GM18499 (cell line): ENCODE results near the gene CAPN5.

Experiments
- ATAC-seq: cut with Tn5 transposase; IDR thresholded peaks from one replicate; pipeline ENCODE4 v1.9.1; 2021; ENCODE audit warnings: moderate number of reproducible peaks; ENCODE audit not compliant: insufficient read depth, unreplicated experiment

CAPN5 gene

DNA sequence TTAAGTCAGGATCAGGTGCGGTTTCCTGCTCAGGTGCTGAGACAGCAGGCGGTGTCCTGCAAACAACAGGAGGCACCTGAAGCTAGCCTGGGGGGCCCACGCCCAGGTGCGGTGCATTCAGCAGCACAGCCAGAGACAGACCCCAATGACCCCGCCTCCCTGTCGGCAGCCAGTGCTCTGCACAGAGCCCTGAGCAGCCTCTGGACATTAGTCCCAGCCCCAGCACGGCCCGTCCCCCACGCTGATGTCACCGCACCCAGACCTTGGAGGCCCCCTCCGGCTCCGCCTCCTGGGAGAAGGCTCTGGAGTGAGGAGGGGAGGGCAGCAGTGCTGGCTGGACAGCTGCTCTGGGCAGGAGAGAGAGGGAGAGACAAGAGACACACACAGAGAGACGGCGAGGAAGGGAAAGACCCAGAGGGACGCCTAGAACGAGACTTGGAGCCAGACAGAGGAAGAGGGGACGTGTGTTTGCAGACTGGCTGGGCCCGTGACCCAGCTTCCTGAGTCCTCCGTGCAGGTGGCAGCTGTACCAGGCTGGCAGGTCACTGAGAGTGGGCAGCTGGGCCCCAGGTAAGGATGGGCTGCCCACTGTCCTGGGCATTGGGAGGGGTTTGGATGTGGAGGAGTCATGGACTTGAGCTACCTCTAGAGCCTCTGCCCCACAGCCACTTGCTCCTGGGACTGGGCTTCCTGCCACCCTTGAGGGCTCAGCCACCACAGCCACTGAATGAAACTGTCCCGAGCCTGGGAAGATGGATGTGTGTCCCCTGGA, 61.3 kb downstream of the CAPN5 start, which contains the start of gene MYO7A:
TSS of gene MYO7A (plus strand) at position 327 of the 772 bp plus-strand sequence. CDS start 2,389 bp downstream, outside the sequence.
- no peak for ATAC-seq

- ATAC-seq: no peak
Measured at GRCh38 chr11:77129069-77129841, 62.5 kb downstream of the CAPN5 start.

- no peak for ATAC-seq
Measured at GRCh38 chr11:77129842-77130756, 63.3 kb downstream of the CAPN5 start.

- ATAC-seq: no peak
Measured at GRCh38 chr11:77130763-77131513, 64.2 kb downstream of the CAPN5 start.

GRCh38 chr11:77131560-77131959, 64.8 kb downstream of the CAPN5 start:
- no peak for ATAC-seq

- ATAC-seq: no peak
Measured at GRCh38 chr11:77135069-77135468, 68.3 kb downstream of the CAPN5 start.

DNA sequence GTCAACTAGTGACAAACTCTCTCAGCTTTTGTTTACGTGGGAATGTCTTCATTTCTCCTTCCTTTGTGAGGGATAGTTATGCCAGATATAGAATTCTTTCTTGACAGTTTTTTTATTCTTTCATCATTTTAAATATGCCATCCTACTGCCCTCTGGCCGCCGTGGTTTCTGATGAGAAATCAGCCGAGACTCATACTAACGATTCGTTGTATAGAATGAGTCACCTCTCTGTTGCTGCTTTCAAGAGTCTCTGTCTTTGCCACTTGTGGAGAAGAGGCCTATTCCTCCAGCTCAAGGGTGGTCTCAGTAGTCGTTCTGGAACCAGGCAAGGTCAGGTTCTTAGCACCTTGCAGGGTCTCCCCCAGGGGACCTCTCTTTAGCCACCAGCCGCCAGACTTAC, 69.3 kb downstream of the CAPN5 start:
- no peak for ATAC-seq

- no peak for ATAC-seq
Measured at GRCh38 chr11:77136784-77137420, 70.1 kb downstream of the CAPN5 start.

DNA sequence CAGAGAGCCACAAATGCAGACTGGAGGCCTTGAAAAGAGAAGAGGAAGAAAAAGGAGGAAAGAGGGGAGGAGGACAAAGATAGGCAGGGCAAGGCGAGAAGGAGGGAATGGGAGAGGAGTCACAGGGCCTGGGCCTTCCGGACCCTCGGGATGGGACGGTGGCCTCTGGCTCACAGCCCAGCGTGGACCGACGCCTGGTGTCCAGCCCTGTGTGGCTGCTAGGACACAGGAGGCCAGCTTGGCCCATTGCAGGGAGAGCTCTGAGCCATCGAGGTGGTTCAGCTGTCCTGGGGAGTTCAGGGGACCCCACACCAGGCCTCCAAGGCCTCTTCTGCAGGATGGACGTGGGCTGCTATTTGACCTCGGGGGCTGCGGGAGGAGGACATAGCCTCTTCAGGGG, 70.7 kb downstream of the CAPN5 start:
- no peak for ATAC-seq

- ATAC-seq: no peak
Measured at GRCh38 chr11:77138106-77138649, 71.4 kb downstream of the CAPN5 start.

DNA sequence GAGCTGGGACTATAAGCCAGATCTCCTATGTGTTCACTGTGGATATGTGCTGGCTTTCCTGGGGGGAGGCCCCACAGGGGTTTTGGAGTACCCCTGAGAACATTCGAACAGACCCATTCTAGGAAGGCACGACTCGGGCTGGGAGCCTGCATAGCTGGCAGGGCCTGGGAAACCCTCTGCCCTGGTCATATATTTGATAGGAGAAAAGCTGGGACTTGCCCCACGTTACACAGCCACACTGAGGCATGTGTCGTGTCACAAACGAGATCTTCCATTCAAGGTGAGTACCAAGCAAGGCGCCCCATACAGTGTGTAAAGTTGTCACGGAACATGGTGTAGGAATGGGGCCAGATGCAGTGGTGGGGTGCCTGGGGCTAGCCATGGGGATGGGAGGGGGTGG, 72.4 kb downstream of the CAPN5 start:
- no peak for ATAC-seq

DNA sequence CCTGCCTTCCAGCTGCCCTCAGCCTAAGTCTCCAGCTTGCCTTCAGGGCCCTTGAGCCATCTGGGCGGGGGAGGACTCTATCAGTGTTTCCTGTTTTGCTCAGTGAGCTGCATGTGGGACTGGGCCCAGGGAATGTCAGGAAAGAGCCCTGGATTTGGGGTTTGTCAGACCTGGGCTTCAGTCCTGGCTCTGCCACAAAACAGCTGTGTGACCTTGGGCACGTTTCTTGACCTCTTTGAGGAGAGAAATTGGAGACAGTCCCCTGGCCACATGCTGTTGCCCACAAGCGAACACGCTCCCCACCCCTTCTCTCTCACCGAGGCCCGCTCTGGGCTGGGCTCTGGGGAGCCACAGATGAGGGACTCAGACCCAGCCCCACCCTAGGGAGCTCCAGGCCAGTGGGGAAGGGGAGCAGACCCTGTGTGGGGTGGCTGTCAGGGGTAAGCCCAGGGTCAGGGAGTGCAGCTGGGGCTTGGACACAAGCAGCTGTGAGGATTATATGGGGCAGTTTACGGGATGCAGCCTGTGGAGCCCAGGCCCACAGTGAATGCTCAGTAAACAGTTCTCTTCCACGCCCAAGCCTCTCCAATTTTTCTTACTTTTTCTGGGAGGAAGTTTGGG, 73.6 kb downstream of the CAPN5 start:
- no peak for ATAC-seq

GRCh38 chr11:77141034-77141433, 74.3 kb downstream of the CAPN5 start:
- no peak for ATAC-seq

DNA sequence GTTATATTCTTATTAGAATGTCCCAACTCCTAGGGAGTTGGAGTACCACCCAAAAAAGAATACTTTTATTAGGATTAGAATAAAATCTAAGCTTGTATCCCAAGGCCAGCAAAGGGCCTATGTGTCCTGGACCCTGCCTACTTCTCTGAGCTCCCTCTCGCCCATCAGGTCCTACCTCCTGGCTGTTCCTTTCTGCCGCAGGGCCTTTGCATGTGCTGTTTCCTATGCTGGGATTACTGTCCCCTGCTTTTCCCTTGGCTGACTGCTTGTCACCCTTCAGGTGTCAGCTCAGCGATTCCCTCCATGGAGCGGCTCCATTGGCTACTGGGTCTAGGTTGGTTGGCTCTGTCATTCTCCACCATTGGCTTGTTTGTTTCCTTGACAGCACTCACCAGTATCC, 74.7 kb downstream of the CAPN5 start:
- no peak for ATAC-seq

DNA sequence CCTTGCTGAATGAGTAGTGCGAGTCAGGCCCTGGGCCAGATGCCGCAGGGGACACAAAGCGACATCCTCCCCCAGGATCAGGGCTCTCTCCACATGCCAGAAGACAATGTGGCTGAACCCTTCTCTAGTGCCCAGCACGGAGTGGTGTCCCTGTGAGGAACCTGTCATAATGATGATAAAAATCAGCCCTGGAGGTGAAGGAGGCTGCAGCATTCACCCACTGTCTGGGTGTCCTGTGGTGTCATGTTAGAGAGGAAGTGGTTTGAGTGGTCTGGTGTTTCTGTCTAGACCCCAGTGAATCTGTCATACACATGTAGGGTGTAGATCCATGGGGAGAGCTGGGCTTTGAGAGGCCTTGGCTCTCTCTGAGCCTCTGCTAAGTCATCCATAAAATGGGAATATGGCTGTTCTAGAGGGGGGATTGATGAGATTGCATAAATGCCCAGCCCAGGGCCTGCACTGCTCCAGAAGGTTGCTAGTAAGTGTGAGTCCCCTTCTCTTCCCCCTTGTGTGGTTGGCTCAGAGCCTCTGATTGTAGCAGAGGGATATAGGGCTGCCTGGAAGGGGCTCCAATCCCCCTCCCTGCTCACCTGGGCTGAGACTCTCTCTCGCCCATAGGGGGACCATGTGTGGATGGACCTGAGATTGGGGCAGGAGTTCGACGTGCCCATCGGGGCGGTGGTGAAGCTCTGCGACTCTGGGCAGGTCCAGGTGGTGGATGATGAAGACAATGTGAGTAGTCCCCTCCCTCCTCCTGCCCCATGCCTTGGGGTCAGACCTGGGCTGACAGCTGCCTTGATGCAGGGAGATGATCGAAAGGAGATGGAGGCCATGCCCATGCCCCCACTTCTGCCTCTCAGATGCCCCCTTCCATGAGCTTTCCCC, 75.6 kb downstream of the CAPN5 start:
- ATAC-seq: no peak

GRCh38 chr11:77143405-77144020, 76.7 kb downstream of the CAPN5 start:
- ATAC-seq: no peak

DNA sequence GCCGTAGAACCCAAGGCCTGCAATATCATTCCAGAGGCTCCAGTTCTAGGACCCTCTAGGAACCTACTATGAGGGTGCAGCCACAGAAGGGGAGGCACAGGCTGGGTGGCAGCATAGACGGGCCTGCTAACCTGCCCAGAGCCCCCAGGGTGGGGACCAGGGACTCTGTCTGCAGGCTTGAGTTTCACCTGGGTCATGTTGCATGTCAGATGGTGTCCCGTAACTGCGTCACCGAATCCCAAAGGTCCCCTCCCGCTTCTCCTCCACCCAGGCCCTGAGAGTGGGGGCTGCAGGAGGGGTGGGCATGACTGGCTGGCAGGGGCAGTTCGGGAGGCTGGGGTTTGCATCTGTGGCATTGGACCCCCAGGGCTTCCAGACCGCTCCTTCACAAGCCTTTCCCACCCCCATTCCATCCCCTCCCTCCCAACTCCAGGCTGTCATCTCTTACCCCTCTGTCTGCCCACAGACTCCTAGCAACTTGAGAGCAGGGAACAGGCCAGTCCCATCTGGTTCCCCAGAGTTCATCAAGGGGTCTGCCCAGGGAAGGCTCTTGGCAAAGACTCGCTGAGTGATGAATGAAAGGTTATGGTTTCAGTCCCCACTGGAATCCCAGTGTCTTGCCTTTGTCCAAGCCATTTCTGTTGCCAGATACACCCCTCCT, 77.6 kb downstream of the CAPN5 start:
- ATAC-seq: no peak
